NCI-H82 treated with DMSO at 0.1 percent for 48 hours (cell line): ENCODE data around the gene SLC27A2.

Experiments
- DNase-seq: peaks from one replicate; lab custom pipeline; 2025; ENCODE audit not compliant: unreplicated experiment; lab: John Stamatoyannopoulos, UW

SLC27A2 gene

DNA sequence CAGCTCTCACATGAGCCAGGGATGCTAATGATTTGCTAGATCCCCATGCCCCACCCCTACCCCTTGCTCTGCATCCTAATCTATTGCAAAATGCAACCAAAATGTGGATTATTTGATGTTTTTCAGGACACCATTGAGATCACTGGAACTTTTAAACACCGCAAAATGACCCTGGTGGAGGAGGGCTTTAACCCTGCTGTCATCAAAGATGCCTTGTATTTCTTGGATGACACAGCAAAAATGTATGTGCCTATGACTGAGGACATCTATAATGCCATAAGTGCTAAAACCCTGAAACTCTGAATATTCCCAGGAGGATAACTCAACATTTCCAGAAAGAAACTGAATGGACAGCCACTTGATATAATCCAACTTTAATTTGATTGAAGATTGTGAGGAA, 53.8 kb downstream of the SLC27A2 start:
- no peak for DNase-seq

- DNase-seq = no peak
Observed at GRCh38 chr15:50236433-50236832, 54.4 kb downstream of the SLC27A2 start.

DNA sequence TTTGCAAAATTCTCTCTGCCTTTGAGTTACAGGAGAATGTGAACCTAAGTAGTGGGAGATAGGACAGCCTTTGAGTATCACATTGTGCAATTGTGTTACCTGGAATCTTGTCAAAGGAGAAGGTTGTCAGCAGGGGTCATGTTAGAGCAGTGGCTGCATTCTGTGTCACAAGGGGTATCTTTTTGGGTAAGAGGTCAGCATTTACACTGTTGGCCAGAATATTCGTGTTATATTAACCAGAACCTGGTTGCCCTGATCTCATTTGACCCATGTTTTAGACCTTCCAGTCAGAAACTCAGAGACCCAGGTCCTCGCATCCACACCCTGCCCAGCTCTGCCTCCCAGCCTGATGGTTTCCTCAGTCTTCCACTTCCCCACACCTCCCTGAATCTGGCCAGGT, 56.3 kb downstream of the SLC27A2 start:
- no peak for DNase-seq

DNA sequence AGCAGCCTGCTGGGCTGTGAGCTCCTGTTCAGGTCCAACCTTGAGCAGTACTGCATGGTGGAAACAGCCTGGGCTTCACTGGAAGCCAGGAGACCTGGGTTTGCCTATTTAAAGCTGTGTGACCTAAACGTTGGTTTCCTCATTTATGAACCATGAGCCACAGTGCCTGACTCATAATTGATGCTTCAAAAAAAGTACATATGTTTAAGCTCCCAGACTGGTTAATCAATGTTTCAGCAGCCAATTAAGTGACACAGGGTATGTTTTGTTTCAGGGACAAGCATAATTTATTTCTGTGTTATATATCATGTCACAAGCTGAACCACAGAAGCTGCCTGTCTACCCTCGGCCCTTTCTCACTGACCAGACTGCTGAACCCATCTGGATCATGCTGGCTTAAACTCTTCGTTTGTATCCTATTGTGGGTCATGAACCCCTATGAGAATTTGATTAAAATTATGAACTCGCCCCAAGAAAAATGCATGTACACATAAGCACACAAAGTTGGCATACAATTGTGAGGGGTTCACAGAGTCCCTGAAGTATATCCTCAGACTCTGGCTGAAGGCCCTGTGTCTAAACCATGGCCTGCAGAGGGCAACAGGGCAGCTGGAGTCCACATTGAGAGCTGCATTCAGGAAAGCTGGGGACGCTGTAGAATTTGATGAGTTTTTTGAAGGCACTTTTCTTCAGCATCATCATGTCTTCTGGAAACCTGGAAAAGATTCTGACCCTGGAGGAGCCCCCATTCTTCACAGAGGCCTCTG, 59.9 kb downstream of the SLC27A2 start:
- no peak for DNase-seq

DNA sequence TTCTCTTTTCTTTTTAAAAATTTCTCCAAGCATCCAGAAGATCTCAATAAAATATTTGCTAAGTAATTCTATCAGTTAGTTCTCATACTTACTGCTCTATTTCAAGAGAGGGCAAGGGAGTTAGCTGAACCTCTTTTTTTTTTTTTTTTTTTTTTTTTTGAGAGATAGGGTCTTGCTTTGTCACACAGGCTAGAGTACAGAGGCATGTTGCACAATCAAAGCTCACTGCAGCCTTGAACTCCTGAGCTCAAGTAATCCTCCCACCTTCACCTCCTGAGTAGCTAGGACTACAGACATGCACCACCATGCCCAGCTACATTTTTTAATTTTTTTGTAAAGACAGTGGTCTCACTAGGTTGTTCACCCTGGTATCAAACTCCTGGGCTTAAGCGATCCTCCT, 62.2 kb downstream of the SLC27A2 start:
- DNase-seq = no peak

DNA sequence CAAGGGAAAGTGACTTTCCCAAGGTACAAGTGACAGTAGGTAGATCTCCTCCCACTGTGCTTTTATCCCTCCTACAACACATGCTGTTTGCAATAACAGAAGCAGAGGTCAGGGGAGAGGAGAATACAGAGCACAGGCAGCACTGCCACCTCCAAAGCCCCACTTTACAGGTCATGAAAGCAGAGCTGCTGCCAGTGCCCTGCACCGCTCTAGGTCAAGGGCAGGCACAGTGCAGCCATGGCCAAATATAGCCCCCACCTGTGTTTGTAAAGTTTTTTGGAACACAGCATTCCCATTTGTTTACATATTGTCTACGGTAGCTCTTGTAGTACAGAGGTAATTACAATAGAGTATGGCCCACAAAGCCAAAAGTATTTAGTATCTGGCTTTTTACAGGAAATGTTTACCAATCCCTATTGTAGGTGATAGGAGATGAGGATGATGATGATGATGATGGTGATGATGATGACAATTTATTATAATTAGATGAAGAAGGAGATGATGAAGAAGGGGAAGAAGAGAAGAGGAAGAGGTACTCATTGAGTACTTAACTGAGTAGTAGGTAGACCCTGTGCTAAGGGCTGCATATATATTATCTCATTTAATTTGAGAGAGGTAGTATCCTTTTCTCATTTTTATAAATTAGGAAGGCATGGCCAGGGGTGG, 63.1 kb downstream of the SLC27A2 start:
- DNase-seq = no peak

GRCh38 chr15:50246631-50247030, 64.6 kb downstream of the SLC27A2 start:
- no peak for DNase-seq

DNA sequence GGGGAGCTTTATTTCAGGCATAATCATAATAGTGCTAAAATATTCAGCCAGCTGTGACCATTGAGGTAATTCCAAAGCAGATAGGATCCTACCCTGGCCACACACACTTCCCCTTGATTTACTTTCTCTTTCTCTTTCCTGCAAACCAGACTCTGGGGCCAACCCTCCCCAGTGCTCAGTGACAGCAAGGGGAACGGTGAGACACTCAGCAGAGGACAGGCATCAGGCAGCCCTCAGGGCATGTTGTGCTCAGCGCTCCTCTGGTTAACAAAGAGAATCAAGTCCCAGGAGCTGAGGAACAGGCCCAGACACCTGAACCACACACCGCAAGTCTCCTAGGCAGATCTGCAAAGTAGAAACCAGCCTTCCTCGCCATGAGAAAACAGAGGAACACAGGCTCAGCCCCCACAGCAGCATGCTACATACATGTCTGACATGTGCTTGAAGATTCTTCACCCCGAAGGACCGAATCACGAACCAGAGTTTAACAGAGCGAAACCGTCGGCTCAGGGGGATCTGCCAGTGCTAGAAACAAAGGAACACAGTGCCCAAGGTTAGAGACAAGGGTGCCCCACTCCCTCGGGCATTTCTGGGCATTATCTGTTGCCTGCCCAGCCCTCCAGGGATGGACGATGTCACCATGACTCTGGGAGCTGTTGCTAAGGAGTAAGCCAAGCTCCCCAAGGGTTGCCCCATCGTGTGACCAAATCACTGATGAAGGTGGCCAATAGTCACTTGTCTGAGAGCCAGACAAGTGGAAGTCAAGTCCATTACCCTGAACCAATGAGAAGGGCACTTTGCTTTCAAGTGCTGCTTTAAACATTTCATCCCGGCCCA, 66.0 kb downstream of the SLC27A2 start:
- DNase-seq = no peak

- DNase-seq = no peak
Observed at GRCh38 chr15:50248994-50249582, 67.1 kb downstream of the SLC27A2 start.

- DNase-seq = no peak
Observed at GRCh38 chr15:50249704-50250103, 67.7 kb downstream of the SLC27A2 start.

GRCh38 chr15:50250760-50251394, 68.9 kb downstream of the SLC27A2 start:
- no peak for DNase-seq

- DNase-seq = no peak
Observed at GRCh38 chr15:50251638-50252182, 69.7 kb downstream of the SLC27A2 start.

DNA sequence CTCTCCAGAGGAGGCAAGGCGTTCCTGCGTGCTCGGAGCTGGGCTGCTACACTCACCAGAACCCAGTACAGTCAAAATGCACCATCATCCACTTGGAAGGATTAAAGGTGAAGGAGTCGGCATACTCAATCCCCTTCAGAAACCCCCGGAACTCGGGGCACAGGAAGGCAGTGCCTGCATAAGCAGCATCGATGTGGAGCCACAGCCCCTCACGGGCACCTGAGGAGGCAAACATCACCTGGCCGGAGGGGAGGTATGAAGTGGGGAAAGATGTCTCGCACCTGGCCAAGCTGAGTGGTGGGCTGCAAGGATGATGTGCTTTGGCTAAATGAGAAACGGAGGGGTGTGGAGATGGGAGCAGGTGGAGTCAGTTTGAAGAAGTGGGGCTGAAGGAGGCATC, 70.6 kb downstream of the SLC27A2 start:
- DNase-seq = no peak

GRCh38 chr15:50256188-50257041, 74.4 kb downstream of the SLC27A2 start:
- no peak for DNase-seq

DNA sequence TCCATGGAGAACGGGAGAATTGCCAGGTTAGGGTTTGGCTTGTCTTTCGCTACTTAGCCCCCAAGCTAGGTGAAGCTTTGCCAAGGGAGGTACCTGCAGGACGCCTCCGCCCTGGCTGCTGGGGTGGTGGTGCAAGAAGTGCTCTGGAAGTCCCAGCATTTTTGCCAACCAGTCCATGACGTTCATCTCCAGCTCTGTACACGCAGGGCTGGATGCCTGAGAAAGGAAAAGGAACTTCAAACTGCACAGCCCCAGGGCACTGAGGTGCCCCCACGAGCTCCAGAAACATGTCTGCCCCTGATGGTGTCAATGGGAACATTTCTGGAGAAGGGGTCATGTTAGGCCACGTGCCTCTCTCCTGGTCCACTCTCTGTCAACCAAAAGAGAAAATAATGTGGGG, 75.3 kb downstream of the SLC27A2 start:
- no peak for DNase-seq

DNA sequence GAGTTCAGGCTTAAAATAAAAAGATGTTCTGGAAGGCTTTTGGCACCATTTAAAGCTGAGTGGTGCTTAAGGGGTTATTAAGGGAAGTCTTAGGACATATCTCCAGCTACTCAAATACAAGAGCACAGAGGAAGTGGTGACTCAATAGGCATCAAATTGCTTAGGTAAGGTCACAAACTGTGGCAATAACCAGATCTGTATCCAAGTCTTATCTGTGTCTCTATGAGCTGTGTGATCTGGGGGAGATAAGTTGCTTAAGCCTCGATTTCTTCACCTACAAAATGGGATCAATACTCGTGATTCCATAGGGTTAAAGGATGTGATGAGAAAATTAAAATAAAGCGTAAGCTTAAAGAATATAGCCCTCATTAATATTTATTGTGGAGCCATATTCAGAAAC, 75.9 kb downstream of the SLC27A2 start:
- no peak for DNase-seq

DNA sequence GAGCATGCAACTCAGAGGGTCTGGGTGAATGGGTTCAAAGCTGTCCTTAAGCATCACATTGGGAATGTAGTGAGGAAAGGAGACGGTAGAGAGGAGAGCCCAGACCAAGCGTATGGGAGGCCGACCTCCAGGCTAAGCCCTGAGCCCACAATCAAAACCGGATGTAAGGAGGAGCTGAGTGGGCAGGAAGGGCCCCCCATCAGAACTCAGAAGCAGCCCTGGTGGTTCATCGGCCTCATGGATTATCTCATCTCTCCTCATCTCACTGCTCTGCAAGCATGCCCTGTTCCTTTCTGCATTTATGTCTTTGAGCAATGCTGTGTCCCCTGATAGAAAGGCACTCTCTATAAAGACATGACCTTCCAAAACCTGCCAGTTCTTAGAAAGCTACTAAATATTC, 77.3 kb downstream of the SLC27A2 start:
- no peak for DNase-seq

GRCh38 chr15:50260969-50261496, 79.0 kb downstream of the SLC27A2 start:
- DNase-seq = no peak

GRCh38 chr15:50261981-50262380, 80.0 kb downstream of the SLC27A2 start:
- DNase-seq = no peak

DNA sequence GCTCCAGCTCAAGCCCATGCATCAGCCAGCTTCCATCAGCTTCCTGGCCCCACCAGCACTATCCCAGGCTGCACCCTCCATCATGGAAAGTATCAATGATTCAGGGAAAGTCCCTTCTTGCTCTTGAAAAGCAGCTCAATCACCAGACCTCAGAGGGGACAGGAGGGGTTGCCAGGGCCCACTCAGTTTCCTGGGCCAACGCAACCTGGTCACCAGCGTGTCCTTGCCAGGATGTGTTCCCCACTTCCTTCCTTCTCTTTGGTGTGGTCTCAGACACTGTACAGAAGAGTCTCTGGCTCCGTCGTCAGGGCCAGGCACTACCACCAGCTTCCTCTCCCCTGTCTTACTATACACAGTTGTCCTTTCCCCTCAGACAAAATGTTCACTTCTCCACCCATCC, 80.5 kb downstream of the SLC27A2 start:
- DNase-seq = no peak
